ENCODE data around the gene NFAT5.

NFAT5 gene

DNA sequence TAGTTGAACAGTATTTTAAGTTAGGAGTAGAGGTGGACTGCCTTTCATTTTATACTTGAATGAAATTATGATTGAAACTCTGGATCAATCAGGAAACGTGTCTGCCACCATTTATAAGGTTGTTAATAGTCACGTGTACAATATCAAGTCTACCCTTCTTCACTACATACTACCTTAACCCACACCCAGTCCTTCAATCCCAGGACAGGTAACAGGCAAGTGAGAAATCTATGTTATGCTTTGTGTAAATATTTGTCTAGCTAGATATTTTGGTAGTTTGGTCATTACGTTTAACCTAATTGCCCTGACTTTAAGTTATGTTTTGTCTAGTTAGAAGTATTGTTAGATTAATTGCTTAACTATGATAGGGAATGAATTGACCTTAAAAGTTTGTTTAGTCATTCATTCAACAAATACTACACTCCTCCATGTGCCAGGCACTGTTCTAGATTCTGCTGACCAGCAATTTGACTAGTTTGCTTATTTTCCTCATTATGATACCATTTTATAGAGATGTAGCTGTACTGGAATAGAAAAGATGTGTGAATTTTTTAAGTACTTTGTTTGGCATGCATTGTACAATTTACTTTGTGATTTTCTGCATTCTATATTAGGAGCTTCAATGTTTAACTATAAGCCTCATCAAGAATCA is 88.6 kb downstream of the NFAT5 start:
- TF ChIP-seq, protein P1, sequence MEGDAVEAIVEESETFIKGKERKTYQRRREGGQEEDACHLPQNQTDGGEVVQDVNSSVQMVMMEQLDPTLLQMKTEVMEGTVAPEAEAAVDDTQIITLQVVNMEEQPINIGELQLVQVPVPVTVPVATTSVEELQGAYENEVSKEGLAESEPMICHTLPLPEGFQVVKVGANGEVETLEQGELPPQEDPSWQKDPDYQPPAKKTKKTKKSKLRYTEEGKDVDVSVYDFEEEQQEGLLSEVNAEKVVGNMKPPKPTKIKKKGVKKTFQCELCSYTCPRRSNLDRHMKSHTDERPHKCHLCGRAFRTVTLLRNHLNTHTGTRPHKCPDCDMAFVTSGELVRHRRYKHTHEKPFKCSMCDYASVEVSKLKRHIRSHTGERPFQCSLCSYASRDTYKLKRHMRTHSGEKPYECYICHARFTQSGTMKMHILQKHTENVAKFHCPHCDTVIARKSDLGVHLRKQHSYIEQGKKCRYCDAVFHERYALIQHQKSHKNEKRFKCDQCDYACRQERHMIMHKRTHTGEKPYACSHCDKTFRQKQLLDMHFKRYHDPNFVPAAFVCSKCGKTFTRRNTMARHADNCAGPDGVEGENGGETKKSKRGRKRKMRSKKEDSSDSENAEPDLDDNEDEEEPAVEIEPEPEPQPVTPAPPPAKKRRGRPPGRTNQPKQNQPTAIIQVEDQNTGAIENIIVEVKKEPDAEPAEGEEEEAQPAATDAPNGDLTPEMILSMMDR (IDR thresholded peaks at IDR 0.05; ENCODE audit: low read depth, low read length) = no peak
- no peak for DNase-seq (ENCODE audit: extremely low read depth, low read depth)

DNA sequence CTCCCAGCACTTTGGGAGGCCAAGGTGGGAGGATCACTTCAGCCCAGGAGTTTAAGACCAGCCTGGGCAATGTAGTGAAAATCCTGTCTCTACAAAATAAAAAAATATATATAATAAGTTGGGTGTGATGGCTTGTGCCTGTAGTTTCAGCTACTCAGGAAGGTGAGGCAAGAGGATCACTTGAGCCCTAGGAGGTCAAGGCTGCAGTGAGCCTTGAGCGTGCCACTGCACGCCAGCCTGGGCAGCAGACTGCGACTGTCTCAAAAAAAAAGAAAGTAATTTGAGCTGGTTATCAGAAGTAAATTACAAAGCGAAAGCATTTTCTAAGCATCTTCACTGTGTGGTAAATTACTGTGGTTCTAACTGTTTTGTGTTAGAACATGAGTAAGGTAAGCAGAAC is 94.4 kb downstream of the NFAT5 start:
- DNase-seq (ENCODE audit: extremely low read depth, low read depth) = no peak
- TF ChIP-seq, protein P1 (IDR thresholded peaks at IDR 0.05; ENCODE audit: low read depth, low read length) = no peak

GRCh38 chr16:69662901-69663300 is 97.1 kb downstream of the NFAT5 start:
- no peak for DNase-seq (ENCODE audit: extremely low read depth, low read depth)
- TF ChIP-seq, protein P1 (IDR thresholded peaks at IDR 0.05; ENCODE audit: low read depth, low read length) = no peak

- TF ChIP-seq, protein P1 (IDR thresholded peaks at IDR 0.05; ENCODE audit: low read depth, low read length) = no peak
- DNase-seq (ENCODE audit: extremely low read depth, low read depth) = no peak
Observed at GRCh38 chr16:69663846-69664245, 98.1 kb downstream of the NFAT5 start.

DNA sequence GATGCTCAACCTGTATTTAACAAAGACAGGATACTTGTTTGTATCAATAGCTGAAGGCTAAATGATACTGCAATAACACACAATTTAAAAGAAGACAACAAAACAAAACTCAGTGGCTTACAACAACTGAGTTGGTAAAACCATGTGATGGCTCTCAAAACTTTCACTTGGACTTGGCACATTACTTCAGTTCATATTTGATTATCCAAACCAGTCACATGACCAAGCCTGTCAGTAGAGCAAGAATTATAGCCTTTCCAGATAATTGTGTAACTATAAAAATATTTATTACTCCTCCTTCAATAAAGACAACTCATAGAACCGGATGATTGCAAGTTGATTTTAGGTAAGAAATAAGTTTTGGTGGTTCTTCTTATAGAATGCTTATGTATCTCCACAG is 103.8 kb downstream of the NFAT5 start:
- TF ChIP-seq, protein P1 (IDR thresholded peaks at IDR 0.05; ENCODE audit: low read depth, low read length) = no peak
- DNase-seq (ENCODE audit: extremely low read depth, low read depth) = no peak

- DNase-seq (ENCODE audit: extremely low read depth, low read depth) = no peak
- TF ChIP-seq, protein P1 (IDR thresholded peaks at IDR 0.05; ENCODE audit: low read depth, low read length) = no peak
Observed at GRCh38 chr16:69672315-69672997, 106.7 kb downstream of the NFAT5 start.

- TF ChIP-seq, protein P1 (IDR thresholded peaks at IDR 0.05; ENCODE audit: low read depth, low read length) = no peak
- DNase-seq (ENCODE audit: extremely low read depth, low read depth) = peak; percentile 15
Observed at GRCh38 chr16:69672998-69673713, 107.4 kb downstream of the NFAT5 start.
